Colonic mucosa (tissue), 4 donors: ENCODE measurements around the gene DYSF. TPM values are rescaled to one million over a fixed set of nuclear protein-coding genes. Genes with fewer than 3 reads are reported as not detected.

ENCODE experiments used
- DNase-seq: peaks from one replicate; pipeline ENCODE4 v3.0.0-alpha.2; 2020
- H3K27ac ChIP-seq: fragments of 200-600 bp; one replicate; pipeline ENCODE4 v1.8.0; 2021
- H3K27me3 ChIP-seq: fragments of 200-600 bp; one replicate; pipeline ENCODE4 v1.8.0; 2021
- H3K36me3 ChIP-seq: fragments of 200-600 bp; one replicate; pipeline ENCODE4 v1.8.0; 2021
- H3K4me1 ChIP-seq: fragments of 200-600 bp; one replicate; pipeline ENCODE4 v1.8.0; 2021; ENCODE audit warnings: mild to moderate bottlenecking
- H3K4me3 ChIP-seq: fragments of 200-600 bp; one replicate; pipeline ENCODE4 v1.8.0; 2021
- H3K9ac ChIP-seq, 2 donors: one replicate each; pipeline ENCODE4 v1.7.0; 2013; ENCODE audit warnings: control low read depth in 2 of 2, low read depth in 2 of 2, low read length in 2 of 2
- H3K9me3 ChIP-seq: fragments of 200-600 bp; one replicate; pipeline ENCODE4 v1.8.0; 2021
- CTCF ChIP-seq: fragments of 200-600 bp; IDR thresholded peaks from one replicate; pipeline ENCODE4 v1.8.0; 2022; ENCODE audit warnings: antibody characterized with exemption, mild to moderate bottlenecking
- intact Hi-C: fragments of 100-400 bp; cut with DNase I; formaldehyde crosslinking; loops from one replicate; pipeline ENCODE4 v1.14.1; 2022
- total RNA-seq, 2 donors: library from RNA; stranded (reverse); fragmentation: NEBNext Ultra II Directional in 1 of 2; extraction: Animal tissue kit (Norgen Biotek cat#: 25700) in 1 of 2; gene quantifications; one replicate each; pipeline ENCODE4 v1.2.1, GENCODE V29; 2021
- donor health status: healthy.
- donor health status: DM: no; HTN: no; CAD: no.
- donor health status: DM: no; HTN: no; CAD: no.

The DYSF gene
- total RNA-seq, 2 donors from 2014 or later: 2.4 to 7.5 TPM

- intact Hi-C loops: no loop called here
- no peak for TF ChIP-seq CTCF
- DNase-seq: no peak
- Histone ChIP-seq H3K4me1 (no peaks in the 10 kb centered on the region), H3K4me3 (no peak overlapping the region), H3K9me3 (no peaks in the 10 kb centered on the region), H3K36me3 (no peaks in the 10 kb centered on the region), H3K27ac (peak overlapping the region; percentile 27), H3K27me3 (no peaks in the 10 kb centered on the region), H3K9ac (no peak overlapping the region)
Observed at GRCh38 chr2:71474116-71474743, 20.9 kb downstream of the DYSF start.

GRCh38 chr2:71474744-71475397, 21.5 kb downstream of the DYSF start:
- intact Hi-C loops: no loop called here
- no peak for TF ChIP-seq CTCF
- H3K9ac ChIP-seq: no peak overlapping the region
- H3K9me3 ChIP-seq: no peaks in the 10 kb centered on the region
- no peak overlapping the region for H3K4me3 ChIP-seq
- DNase-seq: no peak
- no peaks in the 10 kb centered on the region for H3K4me1 ChIP-seq
- no peaks in the 10 kb centered on the region for H3K27me3 ChIP-seq
- no peaks in the 10 kb centered on the region for H3K36me3 ChIP-seq
- H3K27ac ChIP-seq: peak overlapping the region; percentile 27

- intact Hi-C loops: no loop called here
- Histone ChIP-seq H3K9ac (no peak overlapping the region), H3K36me3 (no peaks in the 10 kb centered on the region), H3K4me1 (no peaks in the 10 kb centered on the region), H3K27ac (no peak overlapping the region), H3K4me3 (no peak overlapping the region), H3K9me3 (no peaks in the 10 kb centered on the region), H3K27me3 (no peaks in the 10 kb centered on the region)
- no peak for TF ChIP-seq CTCF
- no peak for DNase-seq
Observed at GRCh38 chr2:71476495-71476894, 23.1 kb downstream of the DYSF start.

- TF ChIP-seq CTCF: no peak
- Histone ChIP-seq H3K4me1 (no peaks in the 10 kb centered on the region), H3K27ac (no peak overlapping the region), H3K4me3 (no peak overlapping the region), H3K9ac (no peak overlapping the region), H3K36me3 (no peaks in the 10 kb centered on the region), H3K9me3 (no peaks in the 10 kb centered on the region), H3K27me3 (no peaks in the 10 kb centered on the region)
- intact Hi-C loops: no loop called here
- DNase-seq: no peak
Observed at GRCh38 chr2:71477231-71477691, 23.9 kb downstream of the DYSF start.

GRCh38 chr2:71478806-71479205, 25.4 kb downstream of the DYSF start:
- no peak for DNase-seq
- no peaks in the 10 kb centered on the region for H3K4me1 ChIP-seq
- intact Hi-C loops: no loop called here
- TF ChIP-seq CTCF: no peak
- H3K27me3 ChIP-seq: no peaks in the 10 kb centered on the region
- no peaks in the 10 kb centered on the region for H3K36me3 ChIP-seq
- no peak overlapping the region for H3K27ac ChIP-seq
- H3K9me3 ChIP-seq: no peaks in the 10 kb centered on the region
- no peak overlapping the region for H3K4me3 ChIP-seq
- no peak overlapping the region for H3K9ac ChIP-seq
